BJ (cell line): Measurements from ENCODE around the gene SGTB. TPM values are rescaled to one million over a fixed set of nuclear protein-coding genes. Genes with fewer than 3 reads are reported as not detected.
A peak's percentile ranks its signal among the peaks of the same experiment; 100 is the strongest.

Source experiments
- CTCF ChIA-PET: fragments of 350-600 bp; formaldehyde crosslinking; extraction: SDS; loops from one replicate; lab custom pipeline; 2021; ENCODE audit warnings: antibody characterized with exemption, inconsistent platforms; lab: Yijun Ruan, JAX
- POLR2A ChIA-PET: fragments of 300-600 bp; sonication (Branson Sonifier 250); formaldehyde crosslinking; extraction: SDS; loops from one replicate; lab custom pipeline; 2021; ENCODE audit warnings: antibody characterized with exemption; lab: Charles Lee
- DNase-seq: peaks from one replicate; pipeline ENCODE4 v3.0.0-alpha.2; 2011; ENCODE audit warnings: low read depth
- H3K27me3 ChIP-seq: 2 replicates; pipeline ENCODE4 v1.6.0; 2011; ENCODE audit warnings: low read length; ENCODE audit not compliant: control insufficient read depth, insufficient read depth
- H3K36me3 ChIP-seq: 2 replicates; pipeline ENCODE4 v1.5.1; 2011; ENCODE audit warnings: low read length; ENCODE audit not compliant: control insufficient read depth, insufficient read depth
- H3K4me3 ChIP-seq: 2 replicates; pipeline ENCODE4 v1.5.1; 2011; ENCODE audit warnings: low read depth, mild to moderate bottlenecking, control low read depth, low read length
- polyA minus RNA-seq: library from RNA; depleted of rRNA, polyadenylated mRNA; stranded (reverse); fragments of >200 nt; gene quantifications from 2 replicates; pipeline ENCODE4 v1.2.3, GENCODE V29; 2011; rRNA and poly(A)+ RNA removed
- polyA plus RNA-seq: library from polyadenylated mRNA; depleted of rRNA; stranded (reverse); fragments of >200 nt; gene quantifications from 2 replicates; pipeline ENCODE4 v1.2.3, GENCODE V29; 2011; rRNA removed
- TF ChIP-seq, protein P1 (sequence below): IDR thresholded peaks from 2 replicates; pipeline ENCODE4 v1.5.1; 2011; ENCODE audit warnings: low read depth, mild to moderate bottlenecking, control low read depth, inconsistent platforms, low read length, moderate library complexity; ENCODE audit not compliant: insufficient read depth

SGTB gene, protein sequence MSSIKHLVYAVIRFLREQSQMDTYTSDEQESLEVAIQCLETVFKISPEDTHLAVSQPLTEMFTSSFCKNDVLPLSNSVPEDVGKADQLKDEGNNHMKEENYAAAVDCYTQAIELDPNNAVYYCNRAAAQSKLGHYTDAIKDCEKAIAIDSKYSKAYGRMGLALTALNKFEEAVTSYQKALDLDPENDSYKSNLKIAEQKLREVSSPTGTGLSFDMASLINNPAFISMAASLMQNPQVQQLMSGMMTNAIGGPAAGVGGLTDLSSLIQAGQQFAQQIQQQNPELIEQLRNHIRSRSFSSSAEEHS
- polyA plus RNA-seq (6.5 and 14.0 TPM in 2 replicates), polyA minus RNA-seq (5.3 and 6.0 TPM in 2 replicates)

DNA sequence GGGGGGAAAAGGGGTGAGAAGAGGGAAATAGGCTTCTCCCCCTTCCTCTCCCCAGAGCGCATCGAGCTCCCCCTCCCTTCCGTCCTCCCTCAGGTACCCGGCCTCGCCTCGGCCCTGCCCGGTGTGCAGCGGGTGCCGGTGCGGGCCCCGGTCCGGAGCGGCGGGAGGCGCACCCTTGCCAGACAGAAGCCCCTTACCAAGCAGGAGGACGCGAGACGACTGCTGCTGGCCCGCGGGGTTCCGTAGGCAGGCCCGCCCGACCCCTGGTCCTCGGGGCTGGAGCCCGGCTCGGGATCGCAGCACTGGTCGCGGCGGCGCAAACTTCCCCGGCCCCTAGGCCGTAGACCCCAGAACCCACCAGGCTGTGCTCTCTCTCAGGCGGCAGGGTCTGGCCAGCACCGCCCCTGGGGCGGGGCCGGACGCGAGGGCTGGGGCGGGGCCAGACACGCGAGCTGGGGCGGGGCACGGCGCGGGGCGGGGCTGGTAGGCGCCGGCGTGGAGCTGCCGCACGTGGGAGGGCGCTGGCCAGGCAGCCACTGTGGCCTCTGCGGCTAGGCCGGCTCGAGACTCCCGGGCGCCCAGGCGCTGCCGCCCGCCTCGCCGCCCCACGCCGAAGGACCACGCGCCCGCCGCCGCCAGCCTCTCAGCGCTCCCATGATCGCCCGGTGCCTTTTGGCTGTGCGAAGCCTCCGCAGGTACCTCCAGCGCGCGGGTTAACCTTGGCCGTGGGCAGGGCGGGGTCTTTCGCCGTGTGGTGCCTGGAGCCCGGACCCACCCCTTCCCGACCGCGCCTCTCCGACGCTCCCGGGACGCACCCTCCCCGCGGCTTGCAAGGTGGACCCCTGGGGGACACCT, at the start of gene SGTB, which contains the start of gene NLN:
Gene SGTB (minus strand): TSS at position 390 of the 855 bp plus-strand sequence. CDS start 1,302 bp downstream, outside the sequence.
Gene NLN (plus strand): TSS at position 486 of the 855 bp plus-strand sequence. CDS start 169 bp downstream, at position 655.
- peak within 1 kb of the TSS; percentile 98 for H3K4me3 ChIP-seq
- no peaks in the 10 kb centered on the region for H3K27me3 ChIP-seq
- TF ChIP-seq, protein P1, sequence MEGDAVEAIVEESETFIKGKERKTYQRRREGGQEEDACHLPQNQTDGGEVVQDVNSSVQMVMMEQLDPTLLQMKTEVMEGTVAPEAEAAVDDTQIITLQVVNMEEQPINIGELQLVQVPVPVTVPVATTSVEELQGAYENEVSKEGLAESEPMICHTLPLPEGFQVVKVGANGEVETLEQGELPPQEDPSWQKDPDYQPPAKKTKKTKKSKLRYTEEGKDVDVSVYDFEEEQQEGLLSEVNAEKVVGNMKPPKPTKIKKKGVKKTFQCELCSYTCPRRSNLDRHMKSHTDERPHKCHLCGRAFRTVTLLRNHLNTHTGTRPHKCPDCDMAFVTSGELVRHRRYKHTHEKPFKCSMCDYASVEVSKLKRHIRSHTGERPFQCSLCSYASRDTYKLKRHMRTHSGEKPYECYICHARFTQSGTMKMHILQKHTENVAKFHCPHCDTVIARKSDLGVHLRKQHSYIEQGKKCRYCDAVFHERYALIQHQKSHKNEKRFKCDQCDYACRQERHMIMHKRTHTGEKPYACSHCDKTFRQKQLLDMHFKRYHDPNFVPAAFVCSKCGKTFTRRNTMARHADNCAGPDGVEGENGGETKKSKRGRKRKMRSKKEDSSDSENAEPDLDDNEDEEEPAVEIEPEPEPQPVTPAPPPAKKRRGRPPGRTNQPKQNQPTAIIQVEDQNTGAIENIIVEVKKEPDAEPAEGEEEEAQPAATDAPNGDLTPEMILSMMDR, result no peak
- no peak for DNase-seq
- POLR2A ChIA-PET, result interaction anchor here (0.8 kb wide), 1 partner anchor 206 kb away, joined by 5 read pairs; no protein-coding TSS in a partner anchor
- CTCF ChIA-PET, result interaction anchor here (0.6 kb wide), 1 partner anchor 245 kb away, joined by 3 read pairs; no protein-coding TSS in a partner anchor
- peaks cover 3% of the 10 kb centered on the region; the same call in 1 of the 2 replicates for H3K36me3 ChIP-seq

DNA sequence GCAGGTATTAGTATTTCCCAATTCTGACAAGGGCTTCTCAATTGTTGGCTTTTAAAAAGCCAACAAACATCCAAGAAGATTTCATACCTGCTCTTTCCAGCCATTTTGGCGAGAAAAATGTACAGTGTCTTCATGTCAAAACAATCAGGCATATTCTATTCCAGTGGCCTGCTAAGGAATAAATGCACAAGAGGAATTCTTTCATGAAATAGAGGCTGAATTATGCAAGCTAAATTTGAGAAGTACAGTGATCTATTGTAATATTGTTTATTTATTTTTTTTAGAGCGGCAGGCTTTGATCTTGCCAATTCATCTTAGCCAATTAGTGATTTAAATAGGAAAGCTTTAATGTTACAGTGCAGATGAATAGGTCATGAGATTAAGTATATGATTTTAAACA, 49.4 kb upstream of the SGTB start:
- Histone ChIP-seq H3K27me3 (no peaks in the 10 kb centered on the region), H3K4me3 (no peak overlapping the region), H3K36me3 (no peaks in the 10 kb centered on the region)
- ChIA-PET POLR2A (no interaction called here), CTCF (no interaction called here)
- TF ChIP-seq, protein P1, result no peak
- DNase-seq, result no peak

DNA sequence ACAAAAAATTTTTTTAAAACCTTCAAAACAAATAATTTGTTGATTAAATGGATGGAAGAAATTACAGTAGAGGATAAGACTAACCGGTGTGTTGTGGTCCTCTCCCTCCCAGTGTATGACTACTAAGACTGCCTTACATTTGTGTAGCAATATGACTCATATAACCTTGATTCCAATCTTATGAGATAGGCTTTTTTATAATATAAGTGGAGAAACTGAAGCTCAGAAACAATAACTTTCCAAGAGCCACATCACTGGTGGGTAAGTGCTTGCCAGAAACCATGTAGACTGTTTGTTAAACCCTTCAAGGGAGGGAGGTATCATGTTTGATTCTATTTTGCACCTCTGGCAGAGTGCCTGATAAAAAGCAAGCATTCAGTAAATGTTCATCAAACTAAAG, 47.6 kb upstream of the SGTB start:
- no peak overlapping the region for H3K4me3 ChIP-seq
- H3K27me3 ChIP-seq, result no peaks in the 10 kb centered on the region
- ChIA-PET CTCF (interaction anchor here (0.8 kb wide), 1 partner anchor 42 kb away, joined by 3 read pairs; no protein-coding TSS in a partner anchor), POLR2A (interaction anchor here (0.6 kb wide), 1 partner anchor 32 kb away, joined by 3 read pairs; no protein-coding TSS in a partner anchor)
- TF ChIP-seq, protein P1, result no peak
- H3K36me3 ChIP-seq, result no peaks in the 10 kb centered on the region
- DNase-seq, result peak; percentile 67

DNA sequence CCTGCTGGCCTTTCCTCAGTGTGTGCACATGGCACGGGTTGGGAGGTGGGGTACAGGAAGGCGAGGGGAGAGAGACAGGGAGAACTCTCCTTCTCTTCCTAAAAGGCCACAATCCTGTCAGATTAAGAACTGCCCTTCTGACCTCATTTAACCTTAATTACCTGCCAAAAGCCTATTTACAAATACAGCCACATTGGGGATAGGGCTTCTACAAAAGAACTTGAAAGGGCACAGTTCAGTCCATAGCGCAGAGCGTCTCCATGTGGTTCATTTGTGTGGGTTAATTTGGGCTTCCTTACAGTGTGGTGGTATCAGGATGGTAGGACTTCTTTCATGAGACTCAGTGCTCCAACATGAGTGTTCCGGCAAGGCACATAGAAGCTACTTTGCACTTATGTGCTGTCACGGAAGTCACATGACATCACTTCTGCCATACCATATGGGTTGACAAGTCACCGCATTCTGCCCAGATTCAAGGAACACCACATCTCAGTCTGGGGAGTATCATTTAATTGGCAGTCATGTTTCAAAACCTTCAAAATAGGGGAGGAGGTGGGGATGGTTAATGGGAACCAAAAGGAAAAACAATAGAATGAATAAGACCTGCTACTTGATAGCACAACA, 46.9 kb upstream of the SGTB start:
- ChIA-PET CTCF (interaction anchor here (0.8 kb wide), 1 partner anchor 41 kb away, joined by 3 read pairs; no protein-coding TSS in a partner anchor), POLR2A (interaction anchor here (0.6 kb wide), 1 partner anchor 33 kb away, joined by 3 read pairs; no protein-coding TSS in a partner anchor)
- TF ChIP-seq, protein P1, result no peak
- no peak for DNase-seq
- H3K4me3 ChIP-seq, result no peak overlapping the region
- no peaks in the 10 kb centered on the region for H3K27me3 ChIP-seq
- H3K36me3 ChIP-seq, result no peaks in the 10 kb centered on the region
